GM23338 (cell line): Measurements from ENCODE around the gene C13orf46. TPM values are rescaled to one million over a fixed set of nuclear protein-coding genes. Genes with fewer than 3 reads are reported as not detected.

Experiments used
- ATAC-seq: fragments of 200-7000 bp; cut with Tn5 transposase; 3 replicates; pipeline ENCODE4 v1.9.1; 2020
- DNase-seq: peaks from one replicate; pipeline ENCODE4 v3.0.0-alpha.2; 2015; ENCODE audit warnings: low spot score
- H2AFZ ChIP-seq: fragments of 200-600 bp; sonication (generic); 2 replicates; pipeline ENCODE4 v1.8.0; 2016; ENCODE audit warnings: antibody characterized with exemption, mild to moderate bottlenecking, moderate library complexity
- H3F3A ChIP-seq: fragments of 200-600 bp; sonication (generic); replicated peaks from 2 replicates; pipeline ENCODE4 v1.8.0; 2017; ENCODE audit warnings: antibody characterized with exemption, mixed run types, low read depth
- H3K27ac ChIP-seq: fragments of 200-600 bp; sonication (generic); 2 replicates; pipeline ENCODE4 v1.6.1; 2016; ENCODE audit warnings: low read depth
- H3K27me3 ChIP-seq: fragments of 200-600 bp; sonication (generic); 2 replicates; pipeline ENCODE4 v1.8.0; 2016; ENCODE audit warnings: mild to moderate bottlenecking, mixed run types, moderate library complexity; ENCODE audit not compliant: insufficient read depth
- H3K36me3 ChIP-seq: fragments of 200-600 bp; sonication (generic); 2 replicates; pipeline ENCODE4 v1.8.0; 2016; ENCODE audit warnings: mild to moderate bottlenecking; ENCODE audit not compliant: insufficient read depth
- H3K4me1 ChIP-seq: fragments of 200-600 bp; sonication (generic); 2 replicates; pipeline ENCODE4 v1.8.0; 2016; ENCODE audit warnings: mild to moderate bottlenecking, moderate library complexity; ENCODE audit not compliant: insufficient read depth
- H3K4me2 ChIP-seq: fragments of 200-600 bp; sonication (generic); 2 replicates; pipeline ENCODE4 v1.7.1; 2017; ENCODE audit warnings: mixed run types
- H3K4me3 ChIP-seq: fragments of 200-600 bp; sonication (generic); 2 replicates; pipeline ENCODE4 v1.6.1; 2016; ENCODE audit warnings: mixed run types
- H3K79me2 ChIP-seq: fragments of 200-600 bp; sonication (generic); replicated peaks from 2 replicates; pipeline ENCODE4 v1.8.0; 2017; ENCODE audit warnings: mild to moderate bottlenecking; ENCODE audit not compliant: insufficient read depth
- H3K9me2 ChIP-seq: fragments of 200-600 bp; sonication (generic); 2 replicates; pipeline ENCODE4 v1.8.0; 2017; ENCODE audit not compliant: insufficient read depth
- H4K20me1 ChIP-seq: fragments of 200-600 bp; sonication (generic); replicated peaks from 2 replicates; pipeline ENCODE4 v1.8.0; 2017; ENCODE audit warnings: mild to moderate bottlenecking; ENCODE audit not compliant: insufficient read depth
- H3K27ac Mint-ChIP-seq: 2 replicates; pipeline ENCODE4 v1.8.0; 2020; ENCODE audit warnings: inconsistent platforms, mild to moderate bottlenecking, moderate library complexity, mixed read lengths
- H3K27me3 Mint-ChIP-seq: 3 replicates; pipeline ENCODE4 v1.8.0; 2022; ENCODE audit warnings: low read depth, mild to moderate bottlenecking, moderate library complexity, mixed read lengths, inconsistent platforms; ENCODE audit not compliant: insufficient read depth, poor library complexity
- H3K36me3 Mint-ChIP-seq: 3 replicates; pipeline ENCODE4 v1.8.0; 2021; ENCODE audit warnings: low read depth, mild to moderate bottlenecking, inconsistent platforms, moderate library complexity, mixed read lengths
- H3K4me1 Mint-ChIP-seq: 3 replicates; pipeline ENCODE4 v1.8.0; 2020; ENCODE audit warnings: mild to moderate bottlenecking, inconsistent platforms, mixed read lengths
- H3K4me3 Mint-ChIP-seq: 3 replicates; pipeline ENCODE4 v1.8.0; 2021; ENCODE audit warnings: moderate library complexity, mild to moderate bottlenecking, inconsistent platforms, mixed read lengths
- H3K9me3 Mint-ChIP-seq: 3 replicates; pipeline ENCODE4 v1.8.0; 2020; ENCODE audit warnings: moderate library complexity, mild to moderate bottlenecking, inconsistent platforms, mixed read lengths
- CREB1 ChIP-seq: fragments of 250-450 bp; sonication (Bioruptor Pico); IDR thresholded peaks from 2 replicates; pipeline ENCODE4 v1.5.0; 2020; ENCODE audit warnings: low read depth, mild to moderate bottlenecking, moderate library complexity
- JUNB ChIP-seq: IDR thresholded peaks from one replicate; pipeline ENCODE4 v1.6.1; 2016; ENCODE audit warnings: antibody characterized with exemption; ENCODE audit not compliant: unreplicated experiment
- NANOG ChIP-seq: IDR thresholded peaks from 2 replicates; pipeline ENCODE4 v1.6.1; 2016; ENCODE audit warnings: antibody characterized with exemption, borderline replicate concordance
- STAT1 ChIP-seq: IDR thresholded peaks from one replicate; pipeline ENCODE4 v1.6.1; 2016; ENCODE audit warnings: antibody characterized with exemption; ENCODE audit not compliant: unreplicated experiment
- ZNF462 ChIP-seq: fragments of 250-450 bp; sonication (Bioruptor Pico); IDR thresholded peaks from 2 replicates; pipeline ENCODE4 v1.5.0; 2020; ENCODE audit warnings: mild to moderate bottlenecking, moderate library complexity
- polyA plus RNA-seq: library from polyadenylated mRNA; unstranded; fragments of >200 nt; fragmentation: Nextera tagmentation; extraction: Ambion mirVana; gene quantifications from 2 replicates; pipeline ENCODE4 v1.2.1, GENCODE V29; 2016
- total RNA-seq: library from RNA; depleted of rRNA; stranded (reverse); fragments of >200 nt; shearing (Covaris generic); gene quantifications from 2 replicates; pipeline ENCODE4 v1.2.3, GENCODE V29; 2014
- TF ChIP-seq, protein P1 (sequence below), 2 experiments: fragments of 200-600 bp in 1 of 2; sonication (generic) in 1 of 2; conservative IDR thresholded peaks; 2 replicates each; pipeline versions ENCODE4 v1.5.1 to v1.6.1; 2016 to 2017; ENCODE audit warnings: antibody characterized with exemption in 2 of 2, low read depth in 2 of 2, mild to moderate bottlenecking in 2 of 2, moderate library complexity in 1 of 2

The C13orf46 gene
- total and polyA plus RNA-seq, 2 experiments from 2014 or later = 0.44 to 1.5 TPM

- TF ChIP-seq ZNF462 (CRISPR knock-in tag) (no peak), STAT1 (no peak), CREB1 (CRISPR knock-in tag) (no peak), JUNB (no peak)
Observed at GRCh38 chr13:114022309-114022669, 48.4 kb upstream of the C13orf46 start (continued).

- ATAC-seq = no peak
- H2AFZ ChIP-seq = no peak overlapping the region
- no peaks in the 10 kb centered on the region for H3K4me1 ChIP-seq
- H3K36me3 ChIP-seq = no peaks in the 10 kb centered on the region
- no peak for TF ChIP-seq NANOG
- TF ChIP-seq, protein P1, sequence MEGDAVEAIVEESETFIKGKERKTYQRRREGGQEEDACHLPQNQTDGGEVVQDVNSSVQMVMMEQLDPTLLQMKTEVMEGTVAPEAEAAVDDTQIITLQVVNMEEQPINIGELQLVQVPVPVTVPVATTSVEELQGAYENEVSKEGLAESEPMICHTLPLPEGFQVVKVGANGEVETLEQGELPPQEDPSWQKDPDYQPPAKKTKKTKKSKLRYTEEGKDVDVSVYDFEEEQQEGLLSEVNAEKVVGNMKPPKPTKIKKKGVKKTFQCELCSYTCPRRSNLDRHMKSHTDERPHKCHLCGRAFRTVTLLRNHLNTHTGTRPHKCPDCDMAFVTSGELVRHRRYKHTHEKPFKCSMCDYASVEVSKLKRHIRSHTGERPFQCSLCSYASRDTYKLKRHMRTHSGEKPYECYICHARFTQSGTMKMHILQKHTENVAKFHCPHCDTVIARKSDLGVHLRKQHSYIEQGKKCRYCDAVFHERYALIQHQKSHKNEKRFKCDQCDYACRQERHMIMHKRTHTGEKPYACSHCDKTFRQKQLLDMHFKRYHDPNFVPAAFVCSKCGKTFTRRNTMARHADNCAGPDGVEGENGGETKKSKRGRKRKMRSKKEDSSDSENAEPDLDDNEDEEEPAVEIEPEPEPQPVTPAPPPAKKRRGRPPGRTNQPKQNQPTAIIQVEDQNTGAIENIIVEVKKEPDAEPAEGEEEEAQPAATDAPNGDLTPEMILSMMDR (conservative IDR thresholded peaks at IDR 0.05; ENCODE audit: low read depth in 2 of 2) = 0 out of 4 replicates have a peak, but pooled peaks of 1 of the 2 experiments have one; percentile 5
- Mint-ChIP-seq H3K27ac (no peak overlapping the region; the same call in 1 of the 2 replicates), H3K9me3 (no peaks in the 10 kb centered on the region), H3K27me3 (peaks cover 8% of the 10 kb centered on the region), H3K4me3 (no peak overlapping the region), H3K36me3 (peaks cover 6% of the 10 kb centered on the region; the same call in 2 of the 3 replicates), H3K4me1 (peaks cover 9% of the 10 kb centered on the region)
- no peak overlapping the region for H3K27ac ChIP-seq
- no peaks in the 10 kb centered on the region for H3K79me2 ChIP-seq
- no peaks in the 10 kb centered on the region for H4K20me1 ChIP-seq
- H3K9me2 ChIP-seq = no peaks in the 10 kb centered on the region
- H3K27me3 ChIP-seq = no peaks in the 10 kb centered on the region
- no peak overlapping the region for H3K4me3 ChIP-seq
- H3F3A ChIP-seq = no peaks in the 10 kb centered on the region
- H3K4me2 ChIP-seq = no peak overlapping the region
- no peak for DNase-seq
Observed at GRCh38 chr13:114021464-114022308, 47.8 kb upstream of the C13orf46 start.
